GM19043 (cell line): Measurements from ENCODE around the gene BCL6.

Experiments used
- ATAC-seq: cut with Tn5 transposase; IDR thresholded peaks from one replicate; pipeline ENCODE4 v1.9.1; 2021; ENCODE audit warnings: low read depth; ENCODE audit not compliant: unreplicated experiment

Gene BCL6

DNA sequence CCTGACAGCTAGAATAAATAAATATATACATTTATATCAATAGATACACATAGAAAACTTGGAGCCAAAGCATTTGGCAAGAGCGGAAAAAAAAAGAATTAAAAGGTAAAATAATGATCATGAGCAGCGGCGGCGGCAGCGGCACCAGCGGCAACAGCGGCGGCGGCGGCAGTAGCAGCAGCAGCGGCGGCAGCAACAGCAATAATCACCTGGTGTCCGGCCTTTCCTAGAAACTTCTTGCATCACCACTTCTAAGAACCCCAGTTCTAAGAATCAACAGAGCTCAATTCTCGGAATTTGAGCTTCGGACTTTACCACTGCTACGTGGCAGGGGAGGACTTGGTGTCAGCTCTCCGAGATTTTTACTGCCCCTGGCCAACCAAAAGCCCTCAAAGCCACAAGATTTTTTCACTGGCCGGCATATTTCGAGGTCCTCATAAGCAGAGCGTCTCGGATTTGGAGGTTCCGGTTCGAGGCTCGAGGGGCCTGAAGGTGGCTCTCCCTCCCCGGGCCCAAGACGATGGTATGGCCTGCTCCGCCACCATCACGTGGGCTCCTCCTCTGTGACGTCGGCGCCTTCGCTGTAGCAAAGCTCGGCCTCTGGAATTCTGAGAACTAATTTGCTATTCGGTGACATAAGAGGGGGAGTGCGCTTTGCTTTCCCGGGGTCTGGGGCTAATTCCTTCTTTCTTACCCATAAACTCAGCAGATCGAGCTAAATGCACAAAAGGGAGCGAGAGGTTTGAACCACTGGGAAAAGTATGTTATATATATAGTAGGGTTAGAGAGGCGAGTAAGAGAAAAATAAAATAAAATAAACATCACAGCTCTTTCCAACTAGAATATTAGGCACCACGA, at the start of gene BCL6:
Gene BCL6 (minus strand): TSS at position 268 of the 858 bp plus-strand sequence. CDS start 11,775 bp downstream, outside the sequence.
- ATAC-seq, result peak; percentile 57

DNA sequence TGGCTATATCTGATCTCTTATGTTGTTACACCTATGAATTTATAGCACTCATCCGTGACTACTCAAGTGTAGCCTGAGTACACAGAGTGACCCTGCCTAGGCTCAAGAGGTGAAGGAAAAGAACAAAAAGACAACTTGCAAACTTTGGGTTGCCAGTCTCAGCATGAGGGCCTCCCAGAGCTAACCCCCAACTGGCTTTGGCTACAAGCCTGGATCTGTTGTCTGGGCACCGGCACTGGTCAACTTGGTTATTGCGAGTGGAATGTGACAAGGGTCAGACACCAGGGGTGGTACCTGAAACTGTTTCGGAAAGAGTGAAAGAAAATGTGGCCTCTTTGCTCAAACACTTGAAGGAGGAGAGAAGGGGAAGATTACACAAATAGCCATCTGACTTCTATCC, 49.5 kb upstream of the BCL6 start:
- no peak for ATAC-seq

DNA sequence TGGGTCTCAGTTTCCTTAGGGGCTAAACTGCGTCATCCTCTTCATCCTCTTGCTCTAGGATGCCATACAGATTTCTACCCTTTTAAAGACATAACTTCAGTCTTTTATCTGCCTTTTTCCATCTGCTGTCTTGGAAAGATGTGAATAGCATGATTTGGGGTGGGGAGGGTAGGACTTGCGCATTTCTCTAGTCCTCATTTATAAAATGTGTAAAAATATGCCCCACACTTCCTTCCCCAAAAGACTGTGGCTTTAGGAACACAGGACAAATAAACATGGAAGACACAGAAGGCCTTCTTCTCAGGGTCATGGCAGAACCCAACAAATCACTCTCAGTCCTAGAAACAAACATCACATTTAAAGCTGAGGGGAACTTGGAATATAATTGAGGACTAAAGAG, 48.4 kb upstream of the BCL6 start:
- ATAC-seq, result no peak

DNA sequence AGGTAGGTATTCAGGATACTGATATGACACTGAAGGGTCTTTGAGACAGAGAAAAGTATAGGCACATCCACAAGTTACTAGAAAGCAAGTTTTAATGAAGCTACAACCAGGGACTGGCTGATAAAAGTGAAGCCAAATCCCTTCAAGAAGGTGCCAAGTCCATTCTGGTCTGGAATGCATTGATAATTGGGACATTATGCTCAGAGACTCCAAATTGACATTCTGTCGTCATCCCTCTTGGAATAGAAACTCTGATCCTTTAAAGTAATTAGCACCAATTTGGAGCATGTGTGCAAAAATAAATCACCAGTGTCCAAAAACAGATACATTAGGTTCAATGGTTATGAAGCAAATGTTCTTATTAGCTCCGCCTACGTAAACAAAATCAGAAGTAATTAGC, 47.3 kb upstream of the BCL6 start:
- ATAC-seq, result no peak

DNA sequence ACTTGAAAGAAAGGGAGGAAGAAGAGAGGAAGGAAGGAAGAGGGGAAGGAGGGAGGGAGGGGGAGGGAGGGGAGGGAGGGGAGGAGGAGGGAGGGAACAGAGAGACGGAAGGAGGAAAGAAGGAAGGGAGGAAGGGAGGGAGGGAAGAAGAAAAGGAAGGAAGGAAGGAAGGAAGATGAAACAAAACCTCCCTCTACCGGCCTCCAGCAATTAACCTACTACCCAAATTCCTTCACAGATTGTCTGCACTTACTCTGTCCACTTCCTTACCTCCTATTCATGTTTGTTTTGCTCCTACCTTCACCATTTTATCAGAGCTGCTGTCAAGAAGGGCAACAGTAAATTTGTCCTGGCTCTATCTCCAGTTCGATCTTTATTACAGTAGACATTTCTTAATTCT, 44.6 kb upstream of the BCL6 start:
- no peak for ATAC-seq

DNA sequence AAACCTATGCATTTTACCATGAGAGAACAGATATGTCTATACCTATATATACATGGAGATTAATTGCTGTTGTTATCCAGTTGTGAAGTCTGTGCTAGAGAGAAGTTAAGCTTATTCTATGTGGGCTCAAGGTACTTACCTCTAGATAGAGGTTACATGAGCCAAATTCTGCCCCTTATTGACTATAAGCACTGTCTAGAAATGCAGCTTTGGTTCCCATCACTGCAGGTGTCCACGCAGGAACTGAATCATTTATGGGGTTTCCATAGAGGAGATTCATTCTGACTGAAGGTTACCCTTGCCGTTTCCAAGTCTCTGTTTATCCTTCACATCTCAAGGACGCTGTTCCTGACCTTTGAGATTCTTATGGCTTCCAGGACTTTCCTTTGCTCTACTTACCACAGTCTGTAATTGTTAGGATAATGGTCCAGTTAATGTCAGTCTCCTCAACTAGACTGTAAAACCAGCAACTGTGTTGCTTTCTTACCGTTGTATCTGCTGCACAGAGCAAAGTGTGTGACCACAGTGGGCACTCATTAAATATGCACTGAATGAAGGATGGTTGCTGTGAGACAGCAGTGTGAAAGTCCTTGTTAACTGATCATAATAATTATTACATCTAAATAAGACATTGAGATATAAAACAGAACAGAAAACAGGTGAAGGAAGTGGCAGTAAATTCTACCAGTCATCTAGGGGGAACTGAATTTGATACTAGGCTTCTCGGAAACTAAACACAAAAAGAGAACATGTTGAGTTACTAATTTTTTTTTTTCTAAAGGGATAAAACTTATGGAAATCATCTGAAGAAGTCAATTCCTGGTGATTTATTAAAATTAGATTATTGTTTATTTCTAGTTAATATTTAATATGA, 44.0 kb upstream of the BCL6 start:
- no peak for ATAC-seq

DNA sequence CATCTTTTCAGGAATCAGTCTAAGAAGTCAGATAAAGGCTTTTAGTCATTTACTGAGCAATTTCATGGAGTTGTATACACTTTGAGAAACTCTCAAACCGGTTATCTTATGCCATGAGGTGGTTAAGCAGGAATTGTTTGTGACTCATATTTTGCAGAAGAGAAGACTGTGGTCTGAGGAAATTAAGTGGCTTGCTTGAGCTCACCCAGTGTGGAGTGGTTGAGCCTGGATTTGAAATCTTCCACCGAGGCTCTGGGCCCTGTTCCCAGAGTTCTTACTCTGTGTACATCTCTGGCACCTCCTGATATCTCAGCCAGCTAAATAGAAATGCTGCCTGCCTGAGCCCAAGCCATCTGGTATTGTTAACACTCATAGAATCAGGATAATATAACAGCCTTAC, 37.8 kb upstream of the BCL6 start:
- ATAC-seq, result no peak

DNA sequence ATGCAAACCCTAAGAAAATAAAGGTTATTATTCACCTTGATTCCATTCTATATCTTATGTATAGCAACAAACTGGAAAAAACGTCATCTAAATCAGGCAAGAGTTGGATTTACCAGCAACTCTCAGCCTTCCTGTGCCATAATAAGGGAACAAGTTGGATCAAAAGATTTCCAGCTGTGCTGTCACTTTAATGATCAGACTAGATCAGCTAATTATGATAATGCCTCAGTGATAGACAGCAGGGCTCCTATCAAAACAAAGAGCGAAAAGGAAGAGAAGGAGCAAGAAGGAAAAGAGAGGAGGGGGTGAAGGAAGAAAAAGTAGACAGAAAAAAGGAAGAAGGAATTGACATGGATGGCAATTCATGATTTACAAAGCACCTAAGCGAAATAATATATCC, 36.7 kb upstream of the BCL6 start:
- ATAC-seq, result no peak

DNA sequence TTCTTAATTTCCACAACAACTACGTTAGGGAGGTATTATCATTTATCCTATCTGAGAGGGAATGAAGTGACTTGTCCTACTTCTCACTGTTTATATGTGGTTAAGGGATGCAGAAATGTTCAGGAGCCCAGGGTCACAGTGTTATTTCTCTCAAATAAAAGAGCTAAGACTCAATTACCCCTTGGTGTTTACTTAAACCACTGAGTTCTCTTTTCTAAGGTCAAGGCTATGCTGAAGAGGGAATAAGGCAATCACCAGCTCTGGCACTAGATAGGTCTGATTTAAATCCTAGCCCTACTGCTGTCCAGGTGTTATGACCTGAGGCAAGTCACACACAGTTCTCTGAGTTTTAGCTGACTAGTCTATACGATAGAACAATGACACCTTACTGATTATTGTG, 35.7 kb upstream of the BCL6 start:
- ATAC-seq, result no peak

DNA sequence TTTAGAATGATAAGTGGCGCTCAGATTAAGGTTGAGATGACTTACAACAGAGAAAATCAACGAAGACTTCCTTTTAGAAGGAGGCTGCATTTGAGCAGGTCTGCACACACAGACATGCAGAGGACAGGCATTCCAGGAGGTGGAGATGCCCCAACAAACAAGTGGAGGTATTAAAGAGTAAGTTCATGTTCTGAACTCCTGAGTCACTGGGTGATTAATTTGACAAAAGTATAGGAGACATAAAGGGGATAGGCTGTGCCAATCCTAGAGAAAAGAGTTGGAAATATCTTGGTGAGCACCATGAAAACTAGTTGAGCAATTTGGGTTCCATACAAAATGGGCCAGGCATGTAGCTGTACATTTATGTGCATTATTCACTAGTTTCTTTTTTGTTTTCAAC, 33.5 kb upstream of the BCL6 start:
- ATAC-seq, result no peak

DNA sequence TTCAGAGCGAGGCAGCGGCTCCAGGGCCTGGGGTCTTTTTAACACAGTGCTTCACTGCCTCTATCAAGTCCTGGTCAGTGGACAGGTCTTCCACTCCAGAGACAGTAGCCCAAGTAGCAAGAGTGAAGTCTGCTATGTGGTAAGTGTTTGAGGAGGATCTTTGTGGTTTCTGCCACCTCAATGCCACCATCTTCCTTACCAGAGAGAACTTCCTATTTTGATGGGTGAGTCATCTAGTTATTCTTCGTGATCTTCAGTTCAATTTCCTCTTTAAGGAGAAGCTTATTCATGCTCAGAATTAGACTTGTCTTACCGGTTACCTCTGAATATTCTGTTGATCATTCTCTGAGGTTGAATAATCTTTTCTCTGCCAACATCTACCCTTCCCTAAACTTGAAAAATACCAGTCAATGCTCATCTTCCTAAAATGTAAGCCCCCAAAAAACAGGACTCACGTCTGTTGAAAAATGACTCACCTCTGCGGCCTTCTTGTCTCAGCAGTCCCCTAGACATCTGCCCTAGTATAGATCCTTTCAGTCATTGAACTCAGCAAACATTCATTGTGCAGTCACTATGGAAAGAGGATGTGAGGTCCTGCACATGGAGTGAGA, 32.2 kb upstream of the BCL6 start:
- no peak for ATAC-seq

DNA sequence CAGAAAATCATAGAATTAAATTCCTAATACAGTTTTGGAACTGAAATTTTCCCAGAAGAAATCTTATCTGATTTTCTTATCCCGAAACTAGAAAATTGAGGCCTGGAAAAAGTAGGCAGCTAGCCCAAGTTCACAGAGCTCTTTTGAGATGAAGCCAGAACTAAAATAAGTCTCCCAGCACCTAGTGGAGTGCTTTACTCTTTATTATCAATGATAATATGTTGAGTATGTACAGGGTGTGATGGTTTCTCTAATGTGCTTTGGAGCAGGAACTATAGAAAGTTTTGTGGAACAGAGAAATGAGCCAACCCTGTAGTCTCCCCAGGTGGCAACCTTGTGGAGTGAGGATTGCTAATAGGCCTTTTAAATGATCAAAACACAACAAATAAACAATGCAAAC, 30.3 kb upstream of the BCL6 start:
- ATAC-seq, result no peak

DNA sequence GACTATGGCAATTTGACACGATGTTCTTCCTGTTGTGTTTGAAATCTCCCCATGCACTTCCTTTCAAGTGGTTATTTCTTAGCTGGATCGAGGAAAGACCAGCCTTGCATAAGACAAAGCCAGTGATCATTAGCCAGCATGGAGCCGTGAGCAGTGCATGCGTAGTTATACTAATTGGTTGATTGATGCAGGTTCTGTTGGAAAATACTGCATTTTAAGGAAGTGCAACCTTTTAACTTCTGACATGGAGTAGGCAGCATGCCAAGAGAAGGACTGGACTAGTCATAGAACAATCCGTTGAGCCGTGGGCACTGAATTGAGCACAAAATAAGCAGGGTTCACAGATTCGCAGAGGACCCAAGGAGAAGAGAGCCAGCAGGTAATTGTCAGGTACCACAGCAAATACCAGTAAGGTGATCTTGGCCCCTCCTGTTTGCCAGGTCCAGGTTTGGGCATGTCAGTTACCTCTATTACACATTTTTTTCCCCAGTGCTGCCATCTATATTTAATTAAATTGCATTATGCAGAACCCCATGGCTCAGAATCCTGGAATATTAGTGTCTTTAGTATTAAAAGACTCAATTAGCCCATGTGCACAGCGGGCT, 29.0 kb upstream of the BCL6 start:
- no peak for ATAC-seq

DNA sequence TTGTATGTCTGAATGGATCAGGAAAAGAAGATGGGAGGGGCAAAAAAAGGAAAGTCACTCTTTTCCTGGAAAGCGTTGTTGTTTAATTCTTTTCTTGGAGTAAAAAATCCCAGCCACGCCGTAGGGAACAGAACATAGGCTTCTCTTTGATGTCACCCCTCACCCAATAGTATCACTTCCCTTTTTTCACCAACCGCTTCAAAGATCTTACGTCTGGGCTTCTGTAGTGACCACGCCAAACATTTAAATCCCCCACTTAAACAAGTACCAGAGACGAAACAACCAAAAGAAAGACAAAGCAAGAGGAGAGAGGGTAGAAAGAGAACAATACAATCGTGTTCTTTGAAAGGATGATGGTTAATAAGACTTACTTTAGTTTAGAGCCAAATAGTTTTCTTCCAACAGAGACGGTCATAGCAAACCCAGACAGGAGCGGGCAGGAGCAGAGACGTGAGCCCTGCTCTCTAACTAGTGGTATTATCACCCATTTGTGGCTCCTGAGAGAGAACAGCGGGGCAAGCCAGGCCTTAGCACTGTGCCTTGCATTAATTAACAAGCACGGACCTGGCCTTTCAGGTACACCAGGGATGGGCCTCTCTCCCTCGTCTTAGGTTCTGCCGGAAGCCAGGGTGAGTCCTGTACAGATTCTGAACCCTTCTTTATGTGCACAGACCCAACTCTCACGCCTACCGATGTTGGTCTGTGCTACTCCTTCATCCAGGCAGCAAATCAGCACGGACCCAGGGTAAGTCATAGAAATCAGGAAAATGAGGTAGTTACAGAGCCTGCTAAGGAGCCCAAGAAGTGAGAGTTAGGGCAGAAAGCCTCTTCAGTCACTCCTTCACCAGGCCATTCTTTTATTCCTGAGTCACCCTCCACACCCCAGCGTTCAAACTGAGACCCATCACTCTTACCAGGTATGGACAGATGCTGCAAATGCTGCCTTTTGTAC, 28.2 kb upstream of the BCL6 start:
- ATAC-seq, result peak; percentile 74

DNA sequence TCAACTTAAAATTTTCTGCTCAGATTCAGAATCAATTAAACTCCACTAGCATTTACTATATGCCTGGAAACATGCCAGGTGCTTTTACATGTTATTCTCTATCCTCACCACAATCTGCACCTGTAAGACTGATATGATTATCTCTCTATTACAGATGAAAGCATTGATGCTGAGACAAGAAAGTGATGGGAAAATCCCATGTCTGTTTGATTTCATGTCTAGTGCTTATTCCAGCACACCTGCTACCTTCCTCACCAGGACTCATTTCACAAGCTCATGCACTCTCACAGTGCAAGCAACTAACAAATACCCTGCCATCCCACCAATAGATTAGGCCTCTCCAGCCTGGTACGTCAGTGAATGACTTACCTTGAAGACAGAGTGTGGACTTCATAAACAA, 25.0 kb upstream of the BCL6 start:
- peak; percentile 49 for ATAC-seq

DNA sequence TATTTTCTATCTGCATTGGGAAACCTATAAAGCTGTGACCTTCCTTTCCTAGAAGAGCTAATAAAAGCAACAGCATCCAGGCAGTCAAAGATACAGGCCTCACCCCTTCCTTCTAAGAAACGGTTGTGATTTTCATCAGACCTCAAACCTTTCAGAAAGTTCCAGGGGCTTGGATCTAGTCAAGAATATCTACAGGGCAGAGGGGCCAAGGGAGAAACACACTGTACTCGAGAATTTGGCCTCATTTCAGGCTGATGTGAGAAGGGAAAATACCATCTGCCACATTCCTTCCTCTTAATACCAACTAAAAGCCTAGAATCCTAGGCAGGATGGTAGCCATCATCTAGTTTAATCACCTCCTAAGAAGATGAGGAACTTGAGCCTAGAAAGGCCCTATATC, 24.5 kb upstream of the BCL6 start:
- ATAC-seq, result no peak

DNA sequence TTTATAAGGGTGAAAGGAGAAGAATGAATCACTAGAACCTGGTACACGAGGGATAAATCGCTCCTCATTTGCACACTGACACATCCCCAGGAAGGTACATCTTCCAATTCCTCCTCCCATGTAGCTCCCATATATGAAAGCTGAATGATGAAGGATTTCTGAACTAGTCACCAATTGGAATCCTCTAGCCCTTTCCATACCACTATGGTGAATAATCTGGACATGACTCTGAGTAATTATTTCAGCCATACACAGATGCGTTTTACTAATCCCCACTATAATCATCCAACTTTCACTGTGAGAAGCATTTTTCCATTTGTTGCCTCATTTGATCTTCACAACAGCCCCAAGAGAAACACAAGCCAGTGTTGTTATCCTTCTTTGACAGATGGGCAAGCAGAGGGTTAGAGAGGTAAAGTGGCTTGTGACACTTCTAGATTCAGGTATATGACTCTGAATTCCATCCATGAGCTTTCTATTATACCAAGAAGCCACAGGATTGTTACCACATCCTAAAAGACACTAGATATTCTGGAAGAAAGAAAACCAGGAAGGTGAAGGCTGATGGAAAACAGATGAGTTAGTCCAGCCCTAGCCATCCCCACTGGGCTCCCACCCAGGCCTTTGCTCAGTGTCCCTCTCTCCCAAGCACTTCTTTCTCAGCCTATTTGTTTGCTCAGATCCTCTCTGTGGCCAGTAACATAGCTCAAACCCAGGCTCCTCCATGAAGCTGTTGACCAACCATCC, 22.2 kb upstream of the BCL6 start:
- ATAC-seq, result no peak

DNA sequence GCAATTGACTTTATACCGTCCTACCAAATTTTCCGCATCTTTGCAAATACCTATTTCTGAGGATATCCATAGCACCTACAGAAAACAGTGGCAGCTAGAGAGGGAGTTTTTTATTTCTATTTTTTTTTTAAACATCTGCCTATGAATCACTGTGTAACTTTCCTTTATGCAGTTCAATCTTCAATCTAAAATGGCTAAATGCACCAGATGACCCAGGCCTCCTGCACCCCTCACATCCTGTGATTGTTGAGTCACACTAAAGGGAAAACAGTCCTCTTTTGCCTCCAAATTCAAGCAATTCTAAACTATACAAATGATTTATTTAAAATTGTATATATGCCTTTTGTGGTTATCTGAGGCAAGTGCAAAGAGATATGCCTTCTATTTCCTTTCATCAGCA, 20.1 kb upstream of the BCL6 start:
- ATAC-seq, result no peak
